Rectal smooth muscle tissue (tissue), 1 donor: ENCODE data around the gene SCN11A.
A peak's percentile ranks its signal among the peaks of the same experiment; 100 is the strongest.
"Not testable (repeated sequence)": the region's sequence is repeated elsewhere in the genome, so short reads cannot be mapped to it uniquely, and the experiment has no call there.

Experiments
- H3K27ac ChIP-seq: one replicate; pipeline ENCODE4 v1.7.0; 2013; ENCODE audit warnings: low read depth, low read length, inconsistent platforms
- H3K27me3 ChIP-seq: one replicate; pipeline ENCODE4 v1.7.0; 2013; ENCODE audit warnings: low read length; ENCODE audit not compliant: control insufficient read depth, insufficient read depth
- H3K36me3 ChIP-seq: one replicate; pipeline ENCODE4 v1.7.0; 2013; ENCODE audit warnings: low read length; ENCODE audit not compliant: control insufficient read depth, insufficient read depth
- H3K4me1 ChIP-seq: one replicate; pipeline ENCODE4 v1.7.0; 2013; ENCODE audit warnings: low read length; ENCODE audit not compliant: control insufficient read depth, insufficient read depth
- H3K4me3 ChIP-seq: one replicate; pipeline ENCODE4 v1.7.0; 2013; ENCODE audit warnings: low read length
- H3K9ac ChIP-seq: one replicate; pipeline ENCODE4 v1.7.0; 2013; ENCODE audit warnings: low read length

SCN11A gene

DNA sequence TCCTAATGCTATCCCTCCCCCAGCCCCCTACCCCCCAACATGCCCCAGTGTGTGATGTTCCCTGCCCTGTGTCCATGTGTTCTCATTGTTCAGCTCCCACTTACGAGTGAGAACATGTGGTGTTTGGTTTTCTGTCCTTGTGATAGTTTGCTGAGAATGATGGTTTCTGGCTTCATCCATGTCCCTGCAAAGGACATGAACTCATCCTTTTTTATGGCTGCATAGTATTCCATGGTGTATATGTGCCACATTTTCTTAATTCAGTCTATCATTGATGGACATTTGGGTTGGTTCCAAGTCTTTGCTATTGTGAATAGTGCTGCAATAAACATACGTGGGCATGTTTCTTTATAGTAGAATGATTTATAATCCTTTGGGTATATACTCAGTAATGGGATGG lies 9.5 kb upstream of the SCN11A start:
- not testable (repeated sequence) for H3K4me1 ChIP-seq, H3K27me3 ChIP-seq, H3K36me3 ChIP-seq, H3K9ac ChIP-seq, H3K4me3 ChIP-seq, H3K27ac ChIP-seq

DNA sequence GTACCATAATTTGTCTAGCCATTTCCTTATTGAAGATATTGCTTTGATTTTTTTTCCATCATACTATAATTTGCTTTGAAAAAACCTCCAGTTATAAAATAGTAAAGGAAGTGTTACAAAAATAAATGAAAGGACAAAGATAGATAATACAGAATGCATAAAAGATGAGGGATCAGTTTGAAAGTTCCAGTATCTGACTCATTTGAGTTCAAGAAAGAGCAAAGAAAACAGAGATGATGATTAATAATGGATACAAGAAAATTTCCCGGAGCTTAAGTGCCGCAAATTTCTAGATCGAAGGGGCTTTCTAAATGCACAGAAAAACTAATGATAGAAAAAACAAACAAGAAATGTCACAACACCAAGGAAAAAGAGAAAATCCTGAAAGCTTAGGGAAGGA lies 4.4 kb upstream of the SCN11A start:
- H3K27me3 ChIP-seq, result no peaks in the 10 kb centered on the region
- no peaks in the 10 kb centered on the region for H3K36me3 ChIP-seq
- H3K4me3 ChIP-seq, result no peak overlapping the region
- peaks cover 2% of the 10 kb centered on the region for H3K4me1 ChIP-seq
- no peak overlapping the region for H3K9ac ChIP-seq
- H3K27ac ChIP-seq, result no peak overlapping the region

DNA sequence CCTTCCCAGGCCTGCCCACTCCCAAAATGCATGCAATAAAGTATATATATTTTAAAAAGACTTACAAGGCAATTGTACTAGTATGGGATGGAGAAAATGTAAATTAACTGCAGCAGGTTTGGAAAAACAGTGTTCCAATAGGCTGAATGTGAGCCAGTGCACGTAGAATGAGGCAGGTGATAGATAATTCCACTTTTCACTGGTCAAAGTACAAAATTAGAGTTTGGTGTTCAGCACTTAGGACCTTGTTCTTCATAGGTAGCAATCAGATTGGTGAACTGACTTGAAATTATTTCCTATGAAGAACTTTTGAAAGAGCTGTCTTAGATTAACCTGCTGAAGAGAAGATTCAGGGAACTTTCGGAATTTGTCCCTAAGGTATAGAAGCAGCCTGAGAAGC lies 2.0 kb upstream of the SCN11A start:
- no peak overlapping the region for H3K9ac ChIP-seq
- no peak overlapping the region for H3K4me3 ChIP-seq
- no peaks in the 10 kb centered on the region for H3K36me3 ChIP-seq
- no peaks in the 10 kb centered on the region for H3K27me3 ChIP-seq
- peaks cover 2% of the 10 kb centered on the region for H3K4me1 ChIP-seq
- H3K27ac ChIP-seq, result no peak overlapping the region

DNA sequence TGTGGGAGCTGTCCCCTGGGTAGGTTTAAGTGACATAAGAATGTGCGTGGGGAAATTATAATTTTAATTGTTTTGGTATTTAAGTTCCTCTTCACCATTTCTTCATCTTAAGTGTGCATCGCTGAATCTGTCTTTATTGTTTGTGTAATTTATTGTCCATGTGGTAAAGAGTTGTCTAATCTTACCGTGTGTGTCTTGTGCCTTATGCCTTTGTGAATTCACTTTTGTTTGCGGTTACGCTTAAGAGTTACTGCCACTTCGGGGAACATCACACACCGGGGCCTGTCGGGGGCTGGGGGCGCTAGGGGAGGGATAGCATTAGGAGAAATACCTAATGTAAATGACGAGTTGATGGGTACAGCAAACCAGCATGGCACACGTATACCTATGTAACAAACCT lies 839 bp upstream of the SCN11A start:
- Histone ChIP-seq H3K4me3 (peak overlapping the region; percentile 94), H3K27ac (no peak overlapping the region), H3K9ac (peak overlapping the region; percentile 32)

DNA sequence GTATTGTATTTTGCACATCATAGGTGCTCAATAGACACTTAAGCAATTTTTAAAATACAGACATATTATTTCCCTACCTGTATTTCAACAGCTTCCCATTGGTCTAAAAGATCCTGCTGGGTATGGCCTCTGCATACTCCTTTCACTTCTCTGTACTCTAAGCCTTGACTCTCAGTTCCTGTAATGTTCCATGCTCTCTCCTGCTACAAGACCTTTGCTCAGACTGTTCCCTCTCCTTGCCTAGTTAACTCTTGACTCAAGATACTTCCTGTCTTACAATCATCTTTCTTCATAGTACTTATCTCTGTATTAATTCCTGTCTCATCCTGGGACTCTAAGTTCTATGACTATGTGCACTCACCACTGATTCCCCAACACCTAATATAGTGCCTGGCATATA lies 1.7 kb downstream of the SCN11A start:
- no peaks in the 10 kb centered on the region for H3K36me3 ChIP-seq
- no peak overlapping the region for H3K27ac ChIP-seq
- no peak overlapping the region for H3K9ac ChIP-seq
- no peak overlapping the region for H3K4me3 ChIP-seq
- H3K27me3 ChIP-seq, result no peaks in the 10 kb centered on the region
- H3K4me1 ChIP-seq, result peaks cover 2% of the 10 kb centered on the region

More for the DNA sequence above, 839 bp upstream of the SCN11A start:
- no peaks in the 10 kb centered on the region for H3K27me3 ChIP-seq
- H3K36me3 ChIP-seq, result no peaks in the 10 kb centered on the region
- H3K4me1 ChIP-seq, result peaks cover 2% of the 10 kb centered on the region

DNA sequence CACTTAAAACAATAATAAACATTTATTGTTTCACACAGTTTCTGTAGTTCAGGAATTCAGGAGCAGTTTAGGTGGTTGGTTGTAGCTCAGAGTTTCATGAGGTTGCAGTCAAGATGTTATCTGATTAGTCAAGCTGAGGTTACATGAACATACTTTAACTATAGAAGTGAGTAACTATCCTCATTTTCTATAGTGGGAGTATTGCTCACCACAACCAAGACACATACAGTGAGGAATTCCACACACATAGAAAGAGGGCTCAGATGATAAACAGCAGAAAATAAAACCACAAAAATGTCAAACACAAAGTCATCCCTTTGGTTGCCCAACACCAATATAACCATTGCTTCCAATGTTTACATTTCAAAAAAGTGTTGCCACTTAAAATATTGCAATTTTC lies 13.6 kb downstream of the SCN11A start:
- Histone ChIP-seq H3K36me3 (no peaks in the 10 kb centered on the region), H3K9ac (no peak overlapping the region), H3K4me3 (no peak overlapping the region), H3K27me3 (no peaks in the 10 kb centered on the region), H3K4me1 (no peaks in the 10 kb centered on the region), H3K27ac (no peak overlapping the region)

DNA sequence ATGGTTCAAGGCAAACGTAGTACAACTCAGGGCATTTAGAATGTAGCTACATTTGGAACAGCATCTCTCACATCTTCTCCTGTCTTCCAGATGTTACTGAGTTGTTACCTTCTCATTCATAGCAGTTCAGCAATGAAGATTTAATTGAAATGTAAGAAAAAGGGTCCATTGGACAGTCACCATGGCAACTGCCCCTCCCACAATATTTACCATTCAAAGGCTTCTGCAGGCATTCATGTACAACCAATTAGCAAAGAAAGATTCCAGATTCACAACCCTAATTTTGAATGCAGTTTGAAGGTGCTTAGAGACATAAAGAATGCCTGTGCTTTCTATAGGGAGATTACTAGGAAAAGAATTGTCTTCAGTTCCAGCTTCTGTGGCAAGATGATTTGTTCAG lies 22.2 kb downstream of the SCN11A start:
- H3K36me3 ChIP-seq, result no peaks in the 10 kb centered on the region
- no peak overlapping the region for H3K4me3 ChIP-seq
- no peak overlapping the region for H3K9ac ChIP-seq
- H3K4me1 ChIP-seq, result no peaks in the 10 kb centered on the region
- H3K27me3 ChIP-seq, result no peaks in the 10 kb centered on the region
- no peak overlapping the region for H3K27ac ChIP-seq

DNA sequence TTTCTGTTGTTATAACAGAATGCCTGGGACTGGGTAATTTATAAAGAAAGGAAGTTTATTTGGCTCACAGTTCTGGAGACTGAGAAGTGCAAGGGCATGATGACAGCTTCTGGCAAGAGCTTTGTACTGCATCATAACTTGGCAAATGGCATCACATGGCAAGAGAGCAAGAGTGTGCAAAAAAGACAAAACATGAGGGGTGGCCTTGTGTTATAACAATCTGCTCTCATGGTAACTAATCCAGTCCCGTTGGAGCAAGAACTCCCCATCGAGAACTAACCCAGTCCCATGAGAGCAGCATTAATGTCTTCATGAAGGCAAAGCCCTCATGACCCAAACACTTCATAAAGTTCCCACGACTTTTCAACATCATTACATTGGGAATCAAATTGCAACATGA lies 23.2 kb downstream of the SCN11A start:
- Histone ChIP-seq H3K4me3 (no peak overlapping the region), H3K36me3 (no peaks in the 10 kb centered on the region), H3K9ac (no peak overlapping the region), H3K4me1 (no peaks in the 10 kb centered on the region), H3K27ac (no peak overlapping the region), H3K27me3 (no peaks in the 10 kb centered on the region)

DNA sequence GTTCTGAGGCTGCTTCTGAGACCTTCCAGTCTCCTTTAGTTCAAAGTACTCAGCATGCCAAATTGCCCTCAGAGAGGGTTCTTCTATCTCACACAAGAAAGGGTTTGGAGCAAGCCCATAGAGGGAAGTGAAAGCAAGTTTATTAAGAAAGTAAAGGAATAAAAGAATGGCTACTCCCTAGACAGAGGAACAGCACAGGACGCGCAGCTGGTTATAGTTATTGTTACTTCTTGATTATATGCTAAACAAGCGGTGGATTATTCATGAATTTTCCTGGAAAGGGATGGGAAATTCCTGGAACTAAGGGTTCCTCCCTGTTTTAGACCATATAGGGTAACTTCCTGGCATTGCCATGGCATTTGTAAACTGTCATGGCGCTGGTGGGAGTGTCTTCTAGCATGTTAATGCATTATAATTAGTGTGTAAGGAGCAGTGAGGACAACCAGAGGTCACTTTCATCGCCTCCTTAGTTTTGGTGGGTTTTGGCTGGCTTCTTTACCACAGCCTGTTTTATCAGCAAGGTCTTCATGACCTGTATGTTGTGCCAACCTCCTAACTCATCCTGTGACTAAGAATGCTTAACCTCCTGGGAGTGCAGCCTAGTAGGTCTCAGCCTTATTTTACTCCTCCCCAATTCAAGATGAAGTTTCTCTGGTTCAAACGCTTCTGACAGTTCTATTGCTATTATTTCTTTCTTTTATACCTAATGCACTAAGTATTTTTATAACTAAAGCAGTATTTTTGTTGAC lies 26.3 kb downstream of the SCN11A start:
- no peak overlapping the region for H3K9ac ChIP-seq
- no peak overlapping the region for H3K4me3 ChIP-seq
- H3K27me3 ChIP-seq, result no peaks in the 10 kb centered on the region
- H3K4me1 ChIP-seq, result no peaks in the 10 kb centered on the region
- no peaks in the 10 kb centered on the region for H3K36me3 ChIP-seq
- no peak overlapping the region for H3K27ac ChIP-seq

DNA sequence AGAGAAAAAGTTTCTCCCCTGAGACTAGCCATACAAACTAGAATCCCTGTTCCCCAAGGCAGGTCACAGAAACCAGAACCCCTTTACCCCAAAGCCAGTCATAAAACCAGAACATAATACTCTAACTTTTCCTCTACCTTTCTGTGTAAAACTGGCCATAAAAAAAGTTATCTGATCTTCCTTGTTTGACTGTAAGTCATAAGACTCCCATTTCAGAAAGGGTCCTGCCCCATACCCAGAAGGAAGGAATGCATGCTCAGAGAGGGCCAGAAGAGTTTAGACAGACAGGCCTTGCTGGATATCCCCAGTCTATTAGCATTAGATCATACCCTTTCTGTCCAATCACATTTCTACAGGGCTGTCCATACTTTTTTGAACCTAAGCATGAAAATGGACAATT lies 27.2 kb downstream of the SCN11A start:
- Histone ChIP-seq H3K9ac (no peak overlapping the region), H3K36me3 (no peaks in the 10 kb centered on the region), H3K27me3 (no peaks in the 10 kb centered on the region), H3K4me3 (no peak overlapping the region), H3K4me1 (no peaks in the 10 kb centered on the region), H3K27ac (no peak overlapping the region)

DNA sequence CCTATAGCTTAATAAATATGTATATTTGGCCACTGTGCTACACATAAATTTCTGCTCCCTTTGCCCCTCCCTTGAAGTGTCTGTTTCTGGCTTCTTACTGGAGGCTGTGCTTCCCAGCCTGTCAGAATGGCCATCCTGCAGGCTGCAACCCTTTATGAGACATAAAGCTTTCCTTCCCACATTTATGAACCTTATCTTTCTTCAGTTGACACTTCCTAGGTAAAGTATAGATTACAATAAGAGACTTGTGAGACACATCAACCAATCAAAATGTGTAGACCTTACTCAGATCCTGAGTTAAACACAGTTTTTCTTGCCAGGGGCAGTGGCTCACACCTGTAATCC lies 29.5 kb downstream of the SCN11A start:
- Histone ChIP-seq H3K36me3 (no peaks in the 10 kb centered on the region), H3K27me3 (no peaks in the 10 kb centered on the region), H3K4me3 (no peak overlapping the region), H3K4me1 (no peaks in the 10 kb centered on the region), H3K9ac (no peak overlapping the region), H3K27ac (no peak overlapping the region)

DNA sequence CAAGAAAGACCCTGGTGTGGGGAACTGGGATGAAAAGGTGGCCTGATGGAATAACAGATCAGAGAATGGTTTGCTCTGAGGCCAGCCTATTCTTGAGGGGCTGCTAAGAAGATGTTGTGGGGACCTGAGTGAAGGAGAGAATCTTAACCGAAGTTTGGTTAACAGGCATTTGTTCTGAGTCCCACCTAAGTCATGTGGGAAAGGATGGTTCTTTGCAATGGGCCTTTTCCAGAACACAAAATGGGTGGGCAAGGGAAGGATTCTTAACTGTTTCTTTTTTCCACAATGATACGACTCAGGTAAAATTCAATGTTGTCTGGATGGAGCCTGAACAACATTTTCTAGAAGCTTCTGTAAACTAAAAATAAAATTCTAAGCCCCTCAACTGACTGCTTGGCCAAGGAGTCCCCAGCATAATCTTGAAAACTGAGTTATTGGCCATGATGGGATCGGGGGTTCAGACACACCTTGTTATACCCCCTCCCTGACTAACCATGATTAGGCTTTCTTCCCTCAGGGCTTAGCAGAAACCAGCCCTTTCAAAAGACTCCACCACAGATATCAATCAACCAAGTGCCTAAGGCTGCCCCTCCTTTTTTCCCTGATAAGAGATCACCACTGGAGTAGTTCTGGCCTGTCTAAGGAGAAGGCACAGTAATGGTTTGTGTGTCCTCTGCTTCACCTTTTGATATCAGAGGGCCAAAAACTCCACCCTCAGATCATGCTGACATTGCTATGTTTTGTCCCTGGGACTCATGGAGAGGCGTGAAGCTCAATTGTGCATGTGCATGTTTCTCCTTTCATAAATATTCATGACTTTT lies 30.1 kb downstream of the SCN11A start:
- H3K27me3 ChIP-seq, result no peaks in the 10 kb centered on the region
- no peaks in the 10 kb centered on the region for H3K36me3 ChIP-seq
- no peak overlapping the region for H3K27ac ChIP-seq
- no peak overlapping the region for H3K9ac ChIP-seq
- no peaks in the 10 kb centered on the region for H3K4me1 ChIP-seq
- H3K4me3 ChIP-seq, result no peak overlapping the region

DNA sequence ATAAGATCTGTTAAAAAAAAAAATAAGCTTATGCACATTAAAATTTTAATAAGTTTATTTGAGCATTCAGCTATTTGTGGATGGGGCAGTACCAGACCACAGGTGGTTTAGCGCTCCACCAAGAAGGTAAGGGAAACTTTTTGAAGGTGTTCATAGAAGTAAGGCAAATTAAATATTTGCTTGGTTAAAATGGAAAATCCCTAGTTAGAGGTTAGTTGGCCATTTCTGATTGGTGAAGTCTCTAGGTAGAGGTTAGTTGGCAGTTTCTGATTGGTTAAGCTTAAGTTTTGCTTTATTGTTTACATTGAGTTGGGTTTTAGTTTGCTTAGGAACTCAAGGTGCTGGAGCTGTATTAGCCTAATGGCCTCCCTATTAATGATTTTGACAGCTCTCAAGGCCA lies 30.7 kb downstream of the SCN11A start:
- Histone ChIP-seq H3K9ac (no peak overlapping the region), H3K27me3 (no peaks in the 10 kb centered on the region), H3K36me3 (no peaks in the 10 kb centered on the region), H3K27ac (no peak overlapping the region), H3K4me3 (no peak overlapping the region), H3K4me1 (no peaks in the 10 kb centered on the region)
